ENCODE data around the gene FAM193B.

The FAM193B gene

GRCh38 chr5:177475563-177476427 is 78.6 kb downstream of the FAM193B start:
- Mint-ChIP-seq H3K4me1 (ENCODE audit: low read depth) (peaks cover 35% of the 10 kb centered on the region), H3K27ac (peak overlapping the region; percentile 43), H3K36me3 (ENCODE audit: low read depth) (peaks cover 5% of the 10 kb centered on the region), H3K9me3 (no peaks in the 10 kb centered on the region), H3K4me3 (no peak overlapping the region), H3K27me3 (ENCODE audit: low read depth) (peaks cover 11% of the 10 kb centered on the region)

GRCh38 chr5:177474846-177475562 is 79.4 kb downstream of the FAM193B start:
- no peaks in the 10 kb centered on the region for H3K9me3 Mint-ChIP-seq
- peaks cover 11% of the 10 kb centered on the region for H3K27me3 Mint-ChIP-seq (ENCODE audit: low read depth)
- peaks cover 34% of the 10 kb centered on the region for H3K4me1 Mint-ChIP-seq (ENCODE audit: low read depth)
- peaks cover 5% of the 10 kb centered on the region for H3K36me3 Mint-ChIP-seq (ENCODE audit: low read depth)
- H3K4me3 Mint-ChIP-seq = peak overlapping the region; percentile 84
- H3K27ac Mint-ChIP-seq = no peak overlapping the region

- H3K27ac Mint-ChIP-seq = no peak overlapping the region
- H3K4me1 Mint-ChIP-seq (ENCODE audit: low read depth) = peaks cover 25% of the 10 kb centered on the region
- H3K9me3 Mint-ChIP-seq = no peaks in the 10 kb centered on the region
- H3K4me3 Mint-ChIP-seq = peak overlapping the region; percentile 84
- peaks cover 11% of the 10 kb centered on the region for H3K27me3 Mint-ChIP-seq (ENCODE audit: low read depth)
- peaks cover 3% of the 10 kb centered on the region for H3K36me3 Mint-ChIP-seq (ENCODE audit: low read depth)
Observed at GRCh38 chr5:177474002-177474476, 80.3 kb downstream of the FAM193B start.

DNA sequence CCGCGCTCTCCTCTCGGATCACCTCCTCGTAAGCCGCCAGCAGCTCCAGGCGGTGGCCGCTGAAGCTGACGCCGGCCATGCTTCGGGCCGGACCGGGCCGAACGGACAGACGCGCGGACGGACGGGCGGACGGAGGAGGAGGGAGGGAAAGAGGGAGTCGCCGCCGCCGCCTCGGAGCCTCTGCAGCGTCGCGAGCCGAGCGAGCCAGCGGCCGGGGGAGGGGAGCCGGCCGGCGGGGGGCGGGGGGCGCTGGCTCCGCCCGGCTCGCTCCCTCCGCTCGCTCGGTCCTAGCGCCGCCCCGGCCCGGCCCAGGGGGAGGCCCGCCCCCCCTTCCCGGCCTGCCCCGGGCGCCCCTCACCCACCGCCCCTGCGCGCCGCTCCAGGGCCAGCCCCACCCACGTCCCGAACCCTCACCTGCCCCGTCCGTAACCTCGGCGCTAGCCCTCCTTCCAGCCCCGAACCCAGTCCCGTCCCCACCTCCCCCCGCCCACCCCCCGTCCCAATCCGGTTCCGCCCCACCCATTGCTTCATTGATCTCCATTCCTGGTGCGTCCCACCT is 80.8 kb downstream of the FAM193B start, which contains the start of gene DBN1:
Gene DBN1 (minus strand): TSS at position 192 of the 559 bp plus-strand sequence. CDS start 113 bp downstream, at position 79.
- no peaks in the 10 kb centered on the region for H3K9me3 Mint-ChIP-seq
- H3K27me3 Mint-ChIP-seq (ENCODE audit: low read depth) = peaks cover 11% of the 10 kb centered on the region
- H3K27ac Mint-ChIP-seq = no peak within 1 kb of the TSS
- H3K4me3 Mint-ChIP-seq = peak within 1 kb of the TSS; percentile 84
- H3K4me1 Mint-ChIP-seq (ENCODE audit: low read depth) = peaks cover 20% of the 10 kb centered on the region
- H3K36me3 Mint-ChIP-seq (ENCODE audit: low read depth) = no peaks in the 10 kb centered on the region

DNA sequence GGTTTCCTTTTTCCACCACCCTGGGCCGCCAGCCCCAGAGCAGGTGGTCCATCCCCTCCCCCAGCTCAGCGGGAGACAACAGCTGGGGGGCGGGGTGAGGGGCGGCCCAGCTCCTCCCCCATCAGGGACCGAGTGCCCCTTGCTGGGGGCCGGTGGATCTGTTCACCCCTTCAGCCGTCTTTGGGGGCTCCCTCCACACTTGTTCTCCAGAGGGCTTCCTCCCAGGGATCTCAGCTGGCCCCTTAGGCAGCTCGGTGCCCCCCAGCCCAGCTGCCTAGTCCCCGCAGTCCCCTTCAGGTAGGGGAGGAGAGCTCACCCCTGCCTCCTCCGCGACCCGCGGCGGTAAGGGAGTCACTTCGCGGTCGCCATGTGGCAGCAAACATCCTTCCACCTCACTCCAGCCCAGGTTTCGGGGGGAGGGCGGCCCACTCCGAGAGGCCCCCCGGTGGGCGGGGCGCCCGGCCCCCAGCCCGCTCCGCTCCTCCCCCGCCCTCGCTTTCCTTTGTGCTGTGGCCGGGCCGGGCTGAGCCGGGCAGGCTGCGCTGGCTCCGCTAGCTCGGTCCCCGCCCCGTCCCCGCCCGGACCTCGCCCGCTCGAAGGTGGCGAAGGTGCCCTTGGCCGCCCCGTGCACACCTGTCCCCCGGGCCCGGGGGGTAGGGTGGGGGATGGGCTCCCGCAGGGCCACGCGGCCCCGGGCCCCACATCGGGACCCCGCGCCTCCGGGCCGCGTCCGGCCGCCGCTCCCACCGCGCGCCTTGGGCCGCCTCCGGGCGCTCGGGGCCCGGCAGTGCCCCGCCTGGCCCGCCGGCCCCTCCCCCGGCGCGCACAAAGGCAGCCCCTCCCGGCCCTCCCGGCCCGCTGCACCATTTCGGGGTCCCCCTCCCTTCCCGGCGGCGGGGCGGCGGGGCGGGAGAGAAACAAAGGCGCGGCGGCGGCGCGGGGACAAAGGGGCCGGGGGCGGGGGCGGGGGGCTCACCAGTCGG is 81.6 kb downstream of the FAM193B start:
- peak overlapping the region; percentile 25 for H3K4me3 Mint-ChIP-seq
- no peaks in the 10 kb centered on the region for H3K9me3 Mint-ChIP-seq
- peaks cover 11% of the 10 kb centered on the region for H3K27me3 Mint-ChIP-seq (ENCODE audit: low read depth)
- peaks cover 20% of the 10 kb centered on the region for H3K4me1 Mint-ChIP-seq (ENCODE audit: low read depth)
- H3K36me3 Mint-ChIP-seq (ENCODE audit: low read depth) = no peaks in the 10 kb centered on the region
- H3K27ac Mint-ChIP-seq = no peak overlapping the region

DNA sequence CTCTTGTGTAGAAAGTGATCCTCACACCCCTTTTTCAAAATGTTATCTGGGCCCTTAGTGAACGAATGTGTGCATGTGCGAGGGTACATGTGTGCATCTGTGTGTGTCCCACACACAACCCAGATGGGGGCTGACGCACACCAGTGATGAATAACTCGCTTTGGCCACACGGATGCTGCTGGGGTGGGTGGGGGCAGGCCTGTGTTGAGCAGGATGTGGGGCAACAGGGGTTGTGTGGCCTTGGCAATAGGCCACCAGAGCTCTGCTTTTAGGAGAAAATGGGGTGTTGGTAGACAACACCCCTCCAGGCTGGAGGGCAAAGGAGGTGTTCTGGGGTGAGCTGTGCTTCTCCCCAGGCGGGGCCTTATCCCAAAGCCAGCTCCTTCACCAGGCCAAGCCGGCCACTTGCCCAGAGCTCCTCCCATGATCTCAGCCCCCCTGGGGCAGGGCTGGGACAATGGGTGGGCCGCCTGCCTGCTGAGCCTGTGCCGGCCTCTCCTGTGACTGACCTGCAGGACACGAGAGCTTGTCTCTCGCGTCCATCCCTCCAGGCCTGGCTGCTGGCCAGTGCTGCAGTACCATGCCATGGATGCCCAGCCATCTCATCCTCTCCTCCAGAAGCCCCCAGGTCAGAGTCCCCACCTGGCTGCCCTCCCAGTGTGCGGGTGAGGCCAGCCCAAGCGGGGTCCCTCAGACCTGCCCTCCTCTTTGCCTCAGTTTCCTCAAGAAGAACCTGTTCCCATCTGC is 82.6 kb downstream of the FAM193B start:
- H3K4me1 Mint-ChIP-seq (ENCODE audit: low read depth) = peaks cover 20% of the 10 kb centered on the region
- H3K36me3 Mint-ChIP-seq (ENCODE audit: low read depth) = no peaks in the 10 kb centered on the region
- no peak overlapping the region for H3K27ac Mint-ChIP-seq
- no peaks in the 10 kb centered on the region for H3K9me3 Mint-ChIP-seq
- no peak overlapping the region for H3K4me3 Mint-ChIP-seq
- H3K27me3 Mint-ChIP-seq (ENCODE audit: low read depth) = peaks cover 11% of the 10 kb centered on the region

GRCh38 chr5:177470759-177471536 is 83.4 kb downstream of the FAM193B start:
- Mint-ChIP-seq H3K4me3 (no peak overlapping the region), H3K36me3 (ENCODE audit: low read depth) (no peaks in the 10 kb centered on the region), H3K9me3 (no peaks in the 10 kb centered on the region), H3K27ac (no peak overlapping the region), H3K4me1 (ENCODE audit: low read depth) (peaks cover 16% of the 10 kb centered on the region), H3K27me3 (ENCODE audit: low read depth) (peaks cover 11% of the 10 kb centered on the region)
